CD1c-positive myeloid dendritic cell (primary cell): ENCODE results near the gene ZMYM5.
"Not testable (repeated sequence)": the region's sequence is repeated elsewhere in the genome, so short reads cannot be mapped to it uniquely, and the experiment has no call there.

Experiments used
- DNase-seq: peaks from one replicate; pipeline ENCODE4 v3.0.0-alpha.2; 2016; ENCODE audit errors: extremely low spot score

ZMYM5 gene

GRCh38 chr13:19822673-19823072 lies 40.8 kb downstream of the ZMYM5 start:
- no peak for DNase-seq

- no peak for DNase-seq
Observed at GRCh38 chr13:19818223-19818842, 45.1 kb downstream of the ZMYM5 start.

DNA sequence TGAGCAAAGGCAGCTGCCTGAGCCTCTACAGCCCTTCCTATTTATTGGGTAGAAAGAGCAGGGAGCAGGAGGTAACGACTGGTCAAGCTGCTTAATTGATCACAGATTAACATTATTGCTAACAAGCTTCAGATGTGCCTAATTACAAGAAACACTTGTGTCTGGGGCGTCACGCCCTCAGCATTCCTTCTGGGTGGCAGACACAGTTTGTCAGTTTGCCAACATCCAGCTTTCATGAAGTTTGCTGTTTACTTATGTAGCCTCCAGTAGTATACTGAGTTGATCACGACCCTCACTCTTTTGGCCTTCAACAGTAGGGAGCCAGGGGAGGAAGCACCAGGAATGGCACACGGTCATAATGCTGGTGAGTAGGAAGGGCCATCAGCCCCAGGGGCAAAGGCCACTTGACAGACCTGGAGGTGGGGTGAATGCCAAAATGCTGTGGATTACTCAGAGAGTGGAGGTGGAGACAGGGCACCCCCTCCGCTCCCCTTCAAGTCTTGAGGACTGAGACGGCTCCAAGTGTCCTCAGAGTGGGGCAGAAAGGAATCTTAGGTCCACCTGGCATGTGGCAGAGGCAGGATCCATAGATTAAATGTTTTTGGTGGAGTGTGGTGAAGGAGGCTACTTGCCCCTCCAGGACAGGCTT lies 45.8 kb downstream of the ZMYM5 start:
- no peak for DNase-seq

GRCh38 chr13:19817106-19817505 lies 46.3 kb downstream of the ZMYM5 start:
- no peak for DNase-seq

DNA sequence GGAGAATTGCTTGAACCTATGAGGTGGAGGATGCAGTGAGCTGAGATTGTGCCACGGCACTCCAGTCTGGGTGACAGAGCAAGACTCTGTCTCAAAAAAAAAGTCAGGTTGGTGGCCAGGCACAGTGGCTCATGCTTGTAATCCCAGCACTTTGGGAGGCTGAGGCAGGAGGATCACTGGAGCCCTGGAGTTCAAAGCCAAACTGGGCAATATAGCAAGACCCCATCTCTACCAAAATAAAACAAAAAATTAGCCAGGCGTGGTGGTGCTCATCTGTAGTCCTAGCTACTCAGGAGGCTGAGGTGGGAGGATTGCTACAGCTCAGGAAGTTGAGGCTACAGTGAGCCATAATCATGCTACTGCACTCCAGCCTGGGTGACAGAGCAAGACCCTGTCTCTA lies 47.6 kb downstream of the ZMYM5 start:
- not testable (repeated sequence) for DNase-seq

- DNase-seq: no peak
Observed at GRCh38 chr13:19810996-19811881, 52.2 kb downstream of the ZMYM5 start.

GRCh38 chr13:19810151-19810550 lies 53.3 kb downstream of the ZMYM5 start:
- DNase-seq: no peak

GRCh38 chr13:19805765-19806164 lies 57.7 kb downstream of the ZMYM5 start:
- no peak for DNase-seq

DNA sequence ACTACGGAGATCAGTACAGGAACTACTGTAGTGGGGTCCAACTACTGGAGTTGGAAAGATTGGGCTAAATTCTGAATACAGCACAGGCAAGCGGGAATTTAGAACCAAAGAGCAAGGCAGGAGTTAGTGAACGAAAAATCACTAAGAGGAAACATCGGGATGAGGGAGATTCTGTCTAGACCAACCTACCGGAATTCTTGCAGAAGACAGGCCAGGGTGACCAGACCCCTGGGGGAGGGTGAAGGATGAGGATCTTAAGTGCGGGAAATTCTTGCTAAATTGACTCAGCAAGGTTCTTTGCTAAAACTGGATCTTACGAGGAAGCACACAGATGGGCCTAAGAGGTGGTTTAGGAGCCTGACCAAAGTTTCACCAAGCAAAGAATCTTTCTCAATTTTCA lies 67.5 kb downstream of the ZMYM5 start:
- no peak for DNase-seq

- peak; percentile 2 for DNase-seq
Observed at GRCh38 chr13:19794631-19795030, 68.8 kb downstream of the ZMYM5 start.

- no peak for DNase-seq
Observed at GRCh38 chr13:19791953-19792537, 71.4 kb downstream of the ZMYM5 start.

GRCh38 chr13:19782727-19783682 lies 80.4 kb downstream of the ZMYM5 start, which contains the start of gene PSPC1:
PSPC1 (minus strand) TSS chr13:19782945; CDS start chr13:19782757, 188 bp downstream.
- DNase-seq: peak; percentile 99

- peak; percentile 60 for DNase-seq
Observed at GRCh38 chr13:19782049-19782726, 81.3 kb downstream of the ZMYM5 start.

DNA sequence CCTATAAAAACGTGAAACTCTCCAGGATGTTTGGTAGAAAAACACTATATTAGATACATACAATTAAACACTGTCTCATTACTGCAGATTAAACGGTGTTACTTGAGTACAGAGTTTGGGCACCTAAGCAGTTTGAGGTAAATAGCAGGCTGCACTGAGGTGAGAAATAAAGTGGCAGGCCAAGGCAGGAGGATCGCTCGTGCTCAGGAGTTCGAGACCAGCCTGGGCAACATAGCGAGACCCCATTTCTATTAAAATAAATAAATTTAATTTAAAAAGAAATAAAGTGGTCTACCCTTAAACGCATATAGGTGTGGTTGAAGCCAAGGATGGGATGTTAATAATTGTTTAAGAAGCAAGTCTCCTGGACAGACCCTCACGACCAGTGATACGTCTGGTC lies 81.9 kb downstream of the ZMYM5 start:
- no peak for DNase-seq

GRCh38 chr13:19780753-19781418 lies 82.6 kb downstream of the ZMYM5 start:
- DNase-seq: not testable (repeated sequence)
